Effector memory CD4-positive, alpha-beta T cell (primary cell): ENCODE measurements around the gene COL20A1.

Source experiments
- DNase-seq, 3 donors: peaks; one replicate each; pipeline ENCODE4 v3.0.0-alpha.2; 2020
- H3K27ac ChIP-seq: 2 replicates; pipeline ENCODE4 v1.7.0; 2013; ENCODE audit warnings: mild to moderate bottlenecking, low read length, moderate library complexity; ENCODE audit not compliant: insufficient read depth, poor library complexity, severe bottlenecking
- H3K27me3 ChIP-seq: replicated peaks from 2 replicates; pipeline ENCODE4 v1.7.0; 2013; ENCODE audit warnings: mild to moderate bottlenecking, low read length; ENCODE audit not compliant: insufficient read depth, control insufficient read depth, poor library complexity, severe bottlenecking
- H3K36me3 ChIP-seq: 2 replicates; pipeline ENCODE4 v1.7.0; 2013; ENCODE audit warnings: mild to moderate bottlenecking, low read length, moderate library complexity; ENCODE audit not compliant: control insufficient read depth, insufficient read depth
- H3K4me1 ChIP-seq: 2 replicates; pipeline ENCODE4 v1.7.0; 2013; ENCODE audit warnings: low read length, mild to moderate bottlenecking; ENCODE audit not compliant: control insufficient read depth, insufficient read depth, poor library complexity, severe bottlenecking
- H3K4me3 ChIP-seq: 2 replicates; pipeline ENCODE4 v1.7.0; 2013; ENCODE audit warnings: low read length, low read depth, mild to moderate bottlenecking; ENCODE audit not compliant: insufficient read depth, poor library complexity, severe bottlenecking
- H3K9me3 ChIP-seq: 2 replicates; pipeline ENCODE4 v1.7.0; 2013; ENCODE audit warnings: mild to moderate bottlenecking, low read length, moderate library complexity; ENCODE audit not compliant: control insufficient read depth

The COL20A1 gene

DNA sequence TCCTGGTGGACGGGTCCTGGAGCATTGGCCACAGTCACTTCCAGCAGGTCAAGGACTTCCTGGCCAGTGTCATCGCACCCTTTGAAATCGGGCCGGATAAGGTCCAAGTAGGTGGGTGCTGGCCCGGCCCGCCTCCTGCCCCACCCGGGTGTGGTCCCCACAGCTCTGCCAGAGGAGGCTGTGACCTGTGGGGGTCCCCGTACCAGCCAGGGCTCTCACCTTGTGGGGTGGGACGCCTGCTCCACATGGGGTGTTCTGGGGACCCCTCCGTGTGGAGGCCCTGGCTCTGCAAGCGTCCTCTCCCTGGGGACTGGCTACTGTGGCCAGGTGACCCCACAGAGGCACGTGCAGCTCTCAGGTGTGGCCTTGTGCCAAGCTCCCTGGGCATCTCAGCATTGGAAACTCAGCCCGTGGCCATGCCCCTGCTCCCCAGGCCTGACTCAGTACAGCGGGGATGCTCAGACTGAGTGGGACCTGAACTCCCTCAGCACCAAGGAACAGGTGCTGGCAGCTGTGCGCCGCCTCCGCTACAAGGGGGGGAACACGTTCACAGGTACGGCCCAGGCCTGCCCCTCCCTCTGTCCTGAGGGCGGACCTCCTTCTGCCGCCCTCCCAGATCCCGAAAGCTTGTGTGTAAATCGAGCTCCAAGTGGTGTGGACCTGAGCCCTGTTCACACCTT lies 14.7 kb downstream of the COL20A1 start:
- H3K4me1 ChIP-seq: no peaks in the 10 kb centered on the region
- no peak overlapping the region for H3K4me3 ChIP-seq
- no peaks in the 10 kb centered on the region for H3K27me3 ChIP-seq
- H3K27ac ChIP-seq: no peak overlapping the region
- H3K36me3 ChIP-seq: no peaks in the 10 kb centered on the region
- H3K9me3 ChIP-seq: no peaks in the 10 kb centered on the region
- DNase-seq: no peak

DNA sequence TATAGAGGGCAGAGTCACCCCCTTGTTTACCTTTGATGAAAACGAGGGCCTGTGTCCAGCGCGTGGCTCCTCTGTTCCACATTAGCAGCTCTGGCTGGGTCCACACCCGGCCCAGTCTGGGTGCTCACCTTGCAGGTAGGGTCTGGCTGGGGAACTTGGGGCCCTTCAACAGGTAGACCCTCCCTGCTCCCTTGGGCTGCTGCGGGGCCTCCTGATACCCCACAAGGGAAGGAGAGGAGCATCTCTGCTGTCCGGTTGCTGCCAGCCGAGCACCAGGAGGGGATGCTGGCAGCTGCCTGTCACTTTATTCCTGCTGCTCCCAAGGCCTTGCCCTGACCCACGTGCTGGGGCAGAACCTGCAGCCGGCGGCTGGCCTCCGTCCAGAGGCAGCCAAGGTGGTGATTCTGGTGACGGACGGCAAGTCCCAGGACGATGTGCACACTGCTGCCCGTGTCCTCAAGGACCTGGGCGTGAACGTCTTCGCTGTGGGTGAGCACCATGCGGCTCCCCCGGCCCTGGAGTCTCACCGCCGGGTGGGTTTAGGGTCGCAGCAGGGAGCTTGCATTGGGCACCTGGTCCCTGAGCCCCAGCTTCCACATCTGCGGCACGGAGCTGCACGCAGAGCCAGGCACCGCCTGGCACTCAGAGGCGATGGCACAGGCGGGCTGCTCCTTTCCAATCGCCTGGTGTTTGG lies 15.4 kb downstream of the COL20A1 start:
- Histone ChIP-seq H3K9me3 (no peaks in the 10 kb centered on the region), H3K36me3 (no peaks in the 10 kb centered on the region), H3K27me3 (no peaks in the 10 kb centered on the region), H3K4me3 (no peak overlapping the region), H3K27ac (no peak overlapping the region), H3K4me1 (no peaks in the 10 kb centered on the region)
- no peak for DNase-seq

DNA sequence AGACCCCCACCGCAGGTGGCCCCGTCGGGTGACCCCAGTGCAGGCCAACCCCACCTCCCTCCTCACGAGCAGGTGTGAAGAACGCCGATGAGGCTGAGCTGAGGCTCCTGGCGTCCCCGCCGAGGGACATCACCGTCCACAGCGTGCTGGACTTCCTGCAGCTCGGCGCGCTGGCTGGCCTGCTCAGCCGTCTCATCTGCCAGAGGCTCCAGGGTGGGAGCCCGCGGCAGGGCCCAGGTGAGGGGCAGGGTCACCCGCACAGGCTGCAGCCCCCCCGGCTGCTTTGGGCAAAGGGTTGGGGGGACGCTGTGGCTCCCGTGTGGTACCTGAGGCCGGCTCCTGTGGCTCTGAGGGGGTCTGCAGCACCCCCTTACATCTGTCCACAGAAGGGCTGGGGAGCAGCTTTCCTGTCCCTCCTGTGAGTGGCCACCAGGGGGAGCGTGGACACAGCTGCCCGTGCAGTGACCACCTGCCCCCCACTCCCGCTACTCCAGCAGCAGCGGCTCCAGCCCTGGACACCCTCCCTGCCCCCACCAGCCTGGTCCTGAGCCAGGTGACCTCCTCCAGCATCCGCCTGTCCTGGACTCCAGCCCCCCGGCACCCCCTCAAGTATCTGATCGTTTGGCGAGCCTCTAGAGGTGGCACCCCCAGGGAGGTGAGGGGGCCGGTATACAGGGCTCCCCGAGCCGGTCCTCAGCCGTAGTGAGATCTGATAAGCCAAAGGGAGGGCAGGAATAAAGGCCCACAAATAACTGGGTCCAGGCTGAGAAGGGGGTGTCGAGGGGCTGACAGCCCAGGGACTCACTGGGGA lies 16.5 kb downstream of the COL20A1 start:
- Histone ChIP-seq H3K9me3 (no peaks in the 10 kb centered on the region), H3K4me3 (no peak overlapping the region), H3K27ac (no peak overlapping the region), H3K36me3 (no peaks in the 10 kb centered on the region), H3K4me1 (no peaks in the 10 kb centered on the region), H3K27me3 (no peaks in the 10 kb centered on the region)
- DNase-seq: no peak

GRCh38 chr20:63310265-63310991 lies 17.4 kb downstream of the COL20A1 start:
- H3K9me3 ChIP-seq: no peaks in the 10 kb centered on the region
- DNase-seq: no peak
- H3K27ac ChIP-seq: no peak overlapping the region
- H3K4me3 ChIP-seq: no peak overlapping the region
- no peaks in the 10 kb centered on the region for H3K27me3 ChIP-seq
- H3K36me3 ChIP-seq: no peaks in the 10 kb centered on the region
- no peaks in the 10 kb centered on the region for H3K4me1 ChIP-seq

DNA sequence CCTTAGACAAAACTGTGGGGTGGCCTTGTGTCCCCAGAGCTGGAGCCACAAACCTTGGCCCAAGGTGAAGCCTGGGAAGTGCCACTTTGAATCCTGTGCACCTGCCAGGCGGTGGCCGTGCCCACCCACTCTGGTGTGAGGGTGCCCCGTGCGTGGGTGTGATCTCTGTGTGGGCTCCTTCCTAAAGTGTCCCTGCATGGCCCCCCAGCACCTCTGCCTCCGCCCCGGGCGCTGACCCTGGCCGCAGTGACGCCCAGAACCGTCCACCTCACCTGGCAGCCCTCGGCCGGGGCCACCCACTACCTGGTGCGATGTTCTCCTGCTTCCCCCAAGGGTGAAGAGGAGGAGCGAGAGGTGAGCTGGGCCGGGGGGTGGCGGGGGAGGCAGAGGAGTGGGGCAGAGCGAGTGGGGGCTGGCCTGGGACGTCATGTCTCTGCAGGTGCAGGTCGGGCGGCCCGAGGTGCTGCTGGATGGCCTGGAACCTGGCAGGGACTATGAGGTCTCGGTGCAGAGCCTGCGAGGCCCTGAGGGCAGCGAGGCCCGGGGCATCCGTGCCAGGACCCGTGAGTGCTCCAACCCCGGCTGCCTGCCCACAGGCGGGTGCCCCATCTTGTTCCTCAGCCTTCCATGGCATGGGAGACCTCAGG lies 18.3 kb downstream of the COL20A1 start:
- Histone ChIP-seq H3K4me3 (no peak overlapping the region), H3K27ac (no peak overlapping the region), H3K9me3 (no peaks in the 10 kb centered on the region), H3K4me1 (no peaks in the 10 kb centered on the region), H3K27me3 (no peaks in the 10 kb centered on the region), H3K36me3 (no peaks in the 10 kb centered on the region)
- DNase-seq: no peak

GRCh38 chr20:63311833-63312243 lies 18.9 kb downstream of the COL20A1 start:
- Histone ChIP-seq H3K4me1 (no peaks in the 10 kb centered on the region), H3K9me3 (no peaks in the 10 kb centered on the region), H3K27me3 (no peaks in the 10 kb centered on the region), H3K36me3 (no peaks in the 10 kb centered on the region), H3K27ac (no peak overlapping the region), H3K4me3 (no peak overlapping the region)
- no peak for DNase-seq

DNA sequence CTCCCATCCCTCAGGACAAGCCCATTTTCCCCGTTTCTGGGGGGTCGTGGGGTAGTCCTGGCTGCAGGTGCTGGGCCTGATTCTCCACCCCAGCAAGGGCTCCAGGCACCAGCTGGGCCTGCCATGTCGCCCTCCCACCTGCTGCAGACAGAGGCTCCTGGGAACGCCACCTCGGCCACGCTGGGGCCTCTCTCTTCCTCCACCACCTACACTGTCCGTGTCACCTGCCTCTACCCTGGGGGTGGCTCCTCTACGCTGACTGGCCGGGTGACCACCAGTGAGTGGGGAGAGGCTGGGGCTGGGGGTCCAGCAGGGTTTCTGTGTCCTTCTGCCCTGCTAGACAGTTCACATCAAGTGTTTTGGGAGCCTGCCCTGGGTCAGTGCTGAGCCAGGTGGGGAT lies 19.3 kb downstream of the COL20A1 start:
- DNase-seq: no peak
- Histone ChIP-seq H3K4me3 (no peak overlapping the region), H3K36me3 (no peaks in the 10 kb centered on the region), H3K4me1 (no peaks in the 10 kb centered on the region), H3K27me3 (no peaks in the 10 kb centered on the region), H3K27ac (no peak overlapping the region), H3K9me3 (no peaks in the 10 kb centered on the region)

- no peak for DNase-seq
- no peak overlapping the region for H3K4me3 ChIP-seq
- no peaks in the 10 kb centered on the region for H3K27me3 ChIP-seq
- H3K9me3 ChIP-seq: no peaks in the 10 kb centered on the region
- H3K36me3 ChIP-seq: no peaks in the 10 kb centered on the region
- no peak overlapping the region for H3K27ac ChIP-seq
- no peaks in the 10 kb centered on the region for H3K4me1 ChIP-seq
Measured at GRCh38 chr20:63312690-63313348, 19.8 kb downstream of the COL20A1 start.

- Histone ChIP-seq H3K4me1 (no peaks in the 10 kb centered on the region), H3K4me3 (no peak overlapping the region), H3K27ac (no peak overlapping the region), H3K9me3 (no peaks in the 10 kb centered on the region), H3K36me3 (no peaks in the 10 kb centered on the region), H3K27me3 (no peaks in the 10 kb centered on the region)
- no peak for DNase-seq
Measured at GRCh38 chr20:63313349-63314014, 20.5 kb downstream of the COL20A1 start.
